Thoracic aorta (tissue), 2 donors: ENCODE measurements around the gene IQCB1. TPM values are rescaled to one million over a fixed set of nuclear protein-coding genes. Genes with fewer than 3 reads are reported as not detected.

Source experiments
- ATAC-seq: fragments of 150-250 bp; one replicate; pipeline ENCODE4 v1.8.0; 2017; ENCODE audit warnings: low read depth; ENCODE audit not compliant: insufficient number of reproducible peaks, low FRiP score
- DNase-seq: peaks from one replicate; pipeline ENCODE4 v3.0.0-alpha.2; 2020; ENCODE audit warnings: low spot score
- H3K27ac ChIP-seq, 2 donors: fragments of 200-600 bp; sonication (generic); 1 replicate in 1 of 2; 2 replicates in 1 of 2; pipeline ENCODE4 v1.5.1; 2016; ENCODE audit warnings: mild to moderate bottlenecking in 2 of 2, moderate library complexity in 2 of 2
- H3K27me3 ChIP-seq: fragments of 200-600 bp; sonication (generic); replicated peaks from 2 replicates; pipeline ENCODE4 v1.6.0; 2016; ENCODE audit warnings: mild to moderate bottlenecking; ENCODE audit not compliant: insufficient read depth
- H3K36me3 ChIP-seq: fragments of 200-600 bp; sonication (generic); one replicate; pipeline ENCODE4 v1.5.1; 2016
- H3K4me1 ChIP-seq, 2 donors: fragments of 200-600 bp; sonication (generic); 1 replicate in 1 of 2; 2 replicates in 1 of 2; pipeline versions ENCODE4 v1.5.1 to v1.6.0; 2016; ENCODE audit warnings: low read depth in 2 of 2, mild to moderate bottlenecking in 1 of 2; ENCODE audit not compliant: control insufficient read depth in 1 of 2
- H3K4me3 ChIP-seq: fragments of 200-600 bp; sonication (generic); 2 replicates; pipeline ENCODE4 v1.5.1; 2016; ENCODE audit warnings: mild to moderate bottlenecking
- H3K9me3 ChIP-seq: fragments of 200-600 bp; sonication (generic); 2 replicates; pipeline ENCODE4 v1.5.1; 2016
- total RNA-seq, 2 donors: library from RNA; depleted of rRNA; stranded (reverse); fragments of >200 nt; gene quantifications; one replicate each; pipeline versions ENCODE4 v1.1.0 to v1.2.3, GENCODE V29; 2016
- TF ChIP-seq, protein P1 (sequence below): fragments of 200-600 bp; sonication (generic); IDR thresholded peaks from one replicate; pipeline ENCODE4 v1.5.1; 2019; ENCODE audit warnings: antibody characterized with exemption

IQCB1 gene
- total RNA-seq, 2 donors from 2014 or later: 19.3 to 28.4 TPM

DNA sequence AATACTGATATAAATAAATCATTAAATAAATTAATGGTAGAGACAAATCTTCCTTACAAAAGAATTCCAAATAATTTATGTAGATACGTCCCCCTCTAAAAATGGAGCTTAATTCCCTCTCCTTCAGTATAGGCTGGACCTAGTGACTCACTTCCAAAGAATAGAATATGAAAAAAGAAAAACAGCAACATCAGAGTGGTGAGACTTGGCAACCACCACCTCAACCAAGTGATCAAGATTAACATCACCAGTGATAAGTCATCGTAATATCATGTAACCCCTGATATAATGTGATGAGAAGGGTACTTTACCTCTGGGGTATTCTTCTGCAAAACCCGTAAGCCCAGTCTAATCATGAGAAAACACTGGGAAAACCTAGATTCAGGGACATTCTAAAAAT, 98.7 kb downstream of the IQCB1 start:
- Histone ChIP-seq H3K27ac (no peak overlapping the region), H3K27me3 (no peaks in the 10 kb centered on the region), H3K9me3 (no peaks in the 10 kb centered on the region), H3K4me3 (no peak overlapping the region), H3K36me3 (no peaks in the 10 kb centered on the region), H3K4me1 (peaks cover 9 to 33% of the 10 kb centered on the region in 2 donors)
- ATAC-seq: no peak
- no peak for DNase-seq
- TF ChIP-seq, protein P1, sequence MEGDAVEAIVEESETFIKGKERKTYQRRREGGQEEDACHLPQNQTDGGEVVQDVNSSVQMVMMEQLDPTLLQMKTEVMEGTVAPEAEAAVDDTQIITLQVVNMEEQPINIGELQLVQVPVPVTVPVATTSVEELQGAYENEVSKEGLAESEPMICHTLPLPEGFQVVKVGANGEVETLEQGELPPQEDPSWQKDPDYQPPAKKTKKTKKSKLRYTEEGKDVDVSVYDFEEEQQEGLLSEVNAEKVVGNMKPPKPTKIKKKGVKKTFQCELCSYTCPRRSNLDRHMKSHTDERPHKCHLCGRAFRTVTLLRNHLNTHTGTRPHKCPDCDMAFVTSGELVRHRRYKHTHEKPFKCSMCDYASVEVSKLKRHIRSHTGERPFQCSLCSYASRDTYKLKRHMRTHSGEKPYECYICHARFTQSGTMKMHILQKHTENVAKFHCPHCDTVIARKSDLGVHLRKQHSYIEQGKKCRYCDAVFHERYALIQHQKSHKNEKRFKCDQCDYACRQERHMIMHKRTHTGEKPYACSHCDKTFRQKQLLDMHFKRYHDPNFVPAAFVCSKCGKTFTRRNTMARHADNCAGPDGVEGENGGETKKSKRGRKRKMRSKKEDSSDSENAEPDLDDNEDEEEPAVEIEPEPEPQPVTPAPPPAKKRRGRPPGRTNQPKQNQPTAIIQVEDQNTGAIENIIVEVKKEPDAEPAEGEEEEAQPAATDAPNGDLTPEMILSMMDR: no peak

- H3K4me1 ChIP-seq: peaks cover 3 to 32% of the 10 kb centered on the region in 2 donors
Observed at GRCh38 chr3:121735047-121735696, 99.7 kb downstream of the IQCB1 start.

GRCh38 chr3:121730940-121731687, 103.7 kb downstream of the IQCB1 start:
- ATAC-seq (no peak), DNase-seq (no peak)
- TF ChIP-seq, protein P1: no peak
- Histone ChIP-seq H3K4me3 (no peak overlapping the region), H3K36me3 (peaks cover 13% of the 10 kb centered on the region), H3K27me3 (no peaks in the 10 kb centered on the region), H3K27ac (no peak overlapping the region), H3K4me1 (peaks cover 0 to 13% of the 10 kb centered on the region in 2 donors), H3K9me3 (no peaks in the 10 kb centered on the region)

More at GRCh38 chr3:121735047-121735696, 99.7 kb downstream of the IQCB1 start:
- Histone ChIP-seq H3K36me3 (no peaks in the 10 kb centered on the region), H3K9me3 (no peaks in the 10 kb centered on the region), H3K4me3 (no peak overlapping the region), H3K27me3 (no peaks in the 10 kb centered on the region), H3K27ac (no peak overlapping the region)
- ATAC-seq (no peak), DNase-seq (no peak)
- TF ChIP-seq, protein P1: no peak

DNA sequence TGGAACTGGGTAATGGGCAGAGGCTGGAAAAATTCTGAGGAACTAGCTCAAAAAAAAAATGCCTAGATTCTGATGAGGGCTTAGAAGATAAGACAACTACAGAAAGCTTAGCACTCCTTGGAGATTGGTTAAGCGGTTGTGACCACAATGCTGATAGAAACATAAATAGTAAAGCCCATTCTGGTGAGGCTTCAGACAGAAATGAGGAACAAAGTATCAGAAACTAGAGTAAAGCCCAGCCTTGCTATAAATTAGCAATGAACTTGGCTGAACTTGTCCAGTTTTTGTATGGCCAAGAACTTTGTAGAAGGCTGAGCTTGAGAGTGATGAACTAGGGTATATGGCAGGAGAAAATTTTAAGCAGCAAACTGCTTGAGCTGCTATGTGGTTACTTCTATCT, 110.7 kb downstream of the IQCB1 start:
- no peak overlapping the region for H3K27ac ChIP-seq
- no peak for DNase-seq
- no peaks in the 10 kb centered on the region for H3K4me1 ChIP-seq
- no peak overlapping the region for H3K4me3 ChIP-seq
- H3K27me3 ChIP-seq: no peaks in the 10 kb centered on the region
- H3K36me3 ChIP-seq: peaks cover 41% of the 10 kb centered on the region
- no peak for ATAC-seq
- no peaks in the 10 kb centered on the region for H3K9me3 ChIP-seq
- TF ChIP-seq, protein P1: no peak

- TF ChIP-seq, protein P1: no peak
- Histone ChIP-seq H3K9me3 (no peaks in the 10 kb centered on the region), H3K27ac (no peak overlapping the region), H3K4me3 (no peak overlapping the region), H3K27me3 (no peaks in the 10 kb centered on the region), H3K36me3 (peaks cover 40% of the 10 kb centered on the region), H3K4me1 (no peaks in the 10 kb centered on the region)
- DNase-seq (no peak), ATAC-seq (no peak)
Observed at GRCh38 chr3:121723485-121723884, 111.4 kb downstream of the IQCB1 start.
